ENCODE measurements around the gene GOLGA6L9. TPM values are rescaled to one million over a fixed set of nuclear protein-coding genes. Genes with fewer than 3 reads are reported as not detected.
"Not testable (repeated sequence)": the region's sequence is repeated elsewhere in the genome, so short reads cannot be mapped to it uniquely, and the experiment has no call there.

Gene GOLGA6L9
- total RNA-seq, 4 donors from 2014 or later: 3.4 to 23.1 (median 11.6) TPM

DNA sequence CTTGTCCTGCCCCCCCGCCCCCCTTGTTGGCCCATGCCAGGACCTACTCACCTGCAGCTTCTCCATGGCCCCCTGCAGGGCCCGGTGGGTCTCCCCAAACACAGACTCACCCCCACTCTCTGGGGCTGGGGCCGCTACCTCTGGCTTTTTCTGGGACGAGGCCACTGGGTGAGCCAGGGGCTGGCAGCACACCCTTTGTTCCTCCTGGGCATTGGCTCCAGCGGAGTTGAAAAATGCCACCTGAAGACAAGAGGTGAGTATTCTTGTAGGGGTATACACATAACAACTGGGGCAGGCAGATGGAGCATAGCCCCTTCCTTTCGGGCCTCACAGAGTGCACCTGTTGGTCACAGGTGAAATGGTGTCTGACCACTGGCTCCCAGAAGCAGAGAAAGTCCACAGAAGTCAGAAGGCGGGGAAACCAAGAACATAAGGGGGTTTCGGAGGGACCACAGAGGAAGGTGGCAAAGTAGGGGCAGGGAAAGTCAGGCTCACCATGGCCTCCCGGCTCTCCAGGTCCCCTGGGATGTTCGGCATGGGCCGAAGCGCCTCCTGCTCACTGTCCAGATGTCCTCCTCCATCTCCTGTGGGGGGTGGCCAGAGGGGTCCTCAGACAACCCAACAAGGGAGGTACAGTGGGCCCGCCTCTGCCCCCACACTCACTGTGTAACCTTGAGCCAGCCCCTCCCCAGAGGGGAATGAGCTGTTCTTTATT is 47.9 kb downstream of the GOLGA6L9 start:
- H3K27me3 ChIP-seq; intact Hi-C loops (cut with DNase I); H3K4me3 ChIP-seq; H3K27ac ChIP-seq; DNase-seq; H3K9me3 ChIP-seq: not testable (repeated sequence)
- 74 to 94% methylated on average over 7 of the region's 13 CpGs for WGBS, 2 donors
- H3K36me3 ChIP-seq: peaks cover 0 to 15% (median 0%) of the 10 kb centered on the region in 3 donors
- peaks cover 4 to 20% (median 11%) of the 10 kb centered on the region in 3 donors for H3K4me1 ChIP-seq

Small RNA genes within 50 kb of the gene (small RNA-seq; reads per million reads assigned to genes)
- 0 reads per million in 4 donors for gene AC245033.3

Other genes starting within 250 kb of the GOLGA6L9 start
- gene EFL1, start 167.1 kb upstream of the GOLGA6L9 start, total RNA-seq: 10 to 100 TPM; 15.8 to 19.5 (median 16.4) TPM
- gene SAXO2, start 167.0 kb upstream of the GOLGA6L9 start, total RNA-seq: 1 to 10 TPM in 1 of 4 donors, not detected in 3; 1.5 TPM
- 10 to 100 TPM in 1 of 4 donors, 1 to 10 TPM in 3; 1.3 to 10.9 (median 5.0) TPM for gene GOLGA6L10, start 80.3 kb upstream of the GOLGA6L9 start, total RNA-seq
- gene RPS17, start 110.6 kb downstream of the GOLGA6L9 start, total RNA-seq: 1,000 to 10,000 TPM; 1,206 to 4,149 (median 2,794) TPM
- 1 to 10 TPM in 2 of 4 donors, under 1 TPM in 2; 0.13 to 4.0 (median 1.4) TPM for gene CPEB1, start 217.5 kb downstream of the GOLGA6L9 start, total RNA-seq